SK-N-SH treated with all-trans-retinoic acid at 6 μM for 48 hours (cell line): ENCODE data around the gene JPT1.

Experiments used
- ATAC-seq: fragments of 200-7000 bp; cut with Tn5 transposase; 3 replicates; pipeline ENCODE4 v1.9.1; 2020; ENCODE audit warnings: mild to moderate bottlenecking, moderate library complexity
- BACH2 ChIP-seq: fragments of 250-450 bp; sonication (Bioruptor Pico); IDR thresholded peaks from 2 replicates; pipeline ENCODE4 v1.9.0; 2021; ENCODE audit warnings: mild to moderate bottlenecking, borderline replicate concordance
- GLIS3 ChIP-seq: fragments of 250-450 bp; sonication (Bioruptor Pico); IDR thresholded peaks from 2 replicates; pipeline ENCODE4 v1.5.0; 2020; ENCODE audit warnings: mild to moderate bottlenecking, moderate library complexity
- ISL1 ChIP-seq: fragments of 250-450 bp; sonication (Bioruptor Pico); IDR thresholded peaks from 2 replicates; pipeline ENCODE4 v2.1.2; 2022; ENCODE audit warnings: mild to moderate bottlenecking, moderate library complexity
- OSR1 ChIP-seq: fragments of 250-450 bp; sonication (Bioruptor Pico); IDR thresholded peaks from 2 replicates; pipeline ENCODE4 v1.8.0; 2022; ENCODE audit warnings: moderate library complexity, mild to moderate bottlenecking, inconsistent platforms
- PATZ1 ChIP-seq: fragments of 250-450 bp; sonication (Bioruptor Pico); IDR thresholded peaks from 2 replicates; pipeline ENCODE4 v1.8.0; 2020; ENCODE audit warnings: mild to moderate bottlenecking, moderate library complexity, borderline replicate concordance
- PPARA ChIP-seq: fragments of 250-450 bp; sonication (Bioruptor Pico); IDR thresholded peaks from 2 replicates; pipeline ENCODE4 v1.5.0; 2020; ENCODE audit warnings: mild to moderate bottlenecking, borderline replicate concordance
- RARB ChIP-seq: fragments of 250-450 bp; sonication (Bioruptor Pico); IDR thresholded peaks from 2 replicates; pipeline ENCODE4 v1.8.0; 2021; ENCODE audit warnings: mild to moderate bottlenecking, moderate library complexity
- SNAI2 ChIP-seq: fragments of 250-450 bp; sonication (Bioruptor Pico); IDR thresholded peaks from 2 replicates; pipeline ENCODE4 v1.5.0; 2020; ENCODE audit warnings: mild to moderate bottlenecking, moderate library complexity
- TOX ChIP-seq: fragments of 250-450 bp; sonication (Bioruptor Pico); IDR thresholded peaks from 2 replicates; pipeline ENCODE4 v1.8.0; 2021; ENCODE audit warnings: mild to moderate bottlenecking, moderate library complexity, borderline replicate concordance
- TSHZ2 ChIP-seq: fragments of 250-450 bp; sonication (Bioruptor Pico); IDR thresholded peaks from 2 replicates; pipeline ENCODE4 v1.5.0; 2020; ENCODE audit warnings: mild to moderate bottlenecking, moderate library complexity
- ZFP3 ChIP-seq: fragments of 250-450 bp; sonication (Bioruptor Pico); IDR thresholded peaks from 2 replicates; pipeline ENCODE4 v1.5.0; 2020; ENCODE audit warnings: mild to moderate bottlenecking, moderate library complexity
- ZFP30 ChIP-seq: fragments of 450-650 bp; formaldehyde crosslinking; IDR thresholded peaks from 2 replicates; pipeline ENCODE4 v1.5.0; 2022; ENCODE audit warnings: mild to moderate bottlenecking, moderate library complexity
- ZNF565 ChIP-seq: fragments of 450-650 bp; formaldehyde crosslinking; conservative IDR thresholded peaks from 2 replicates; pipeline ENCODE4 v1.5.0; 2020; ENCODE audit warnings: low read depth, mild to moderate bottlenecking, moderate library complexity
- ZNF70 ChIP-seq: fragments of 450-650 bp; formaldehyde crosslinking; IDR thresholded peaks from 2 replicates; pipeline ENCODE4 v1.5.0; 2020; ENCODE audit warnings: mild to moderate bottlenecking, moderate library complexity
- TF ChIP-seq, protein P1 (sequence below): fragments of 250-450 bp; sonication (Bioruptor Pico); IDR thresholded peaks from 2 replicates; pipeline ENCODE4 v1.8.0; 2021; ENCODE audit warnings: low read depth, mild to moderate bottlenecking, moderate library complexity, borderline replicate concordance

JPT1 gene

GRCh38 chr17:75105126-75106080 lies 48.9 kb downstream of the JPT1 start:
- peak; percentile 86 for ATAC-seq
- no peak for TF ChIP-seq BACH2
- peak; percentile 84; the same call in 1 of the 2 replicates for TF ChIP-seq SNAI2 (CRISPR knock-in tag)

GRCh38 chr17:75103601-75104554 lies 50.4 kb downstream of the JPT1 start:
- peak; percentile 9; the same call in 1 of the 3 replicates for ATAC-seq
- TF ChIP-seq PATZ1 (no peak), PPARA (CRISPR knock-in tag) (no peak), ZFP30 (CRISPR knock-in tag) (no peak), ZNF70 (CRISPR knock-in tag) (no peak), TOX (CRISPR knock-in tag) (no peak), BACH2 (no peak), RARB (CRISPR knock-in tag) (no peak), TSHZ2 (CRISPR knock-in tag) (no peak), ISL1 (CRISPR knock-in tag) (no peak)
- TF ChIP-seq, protein P1, sequence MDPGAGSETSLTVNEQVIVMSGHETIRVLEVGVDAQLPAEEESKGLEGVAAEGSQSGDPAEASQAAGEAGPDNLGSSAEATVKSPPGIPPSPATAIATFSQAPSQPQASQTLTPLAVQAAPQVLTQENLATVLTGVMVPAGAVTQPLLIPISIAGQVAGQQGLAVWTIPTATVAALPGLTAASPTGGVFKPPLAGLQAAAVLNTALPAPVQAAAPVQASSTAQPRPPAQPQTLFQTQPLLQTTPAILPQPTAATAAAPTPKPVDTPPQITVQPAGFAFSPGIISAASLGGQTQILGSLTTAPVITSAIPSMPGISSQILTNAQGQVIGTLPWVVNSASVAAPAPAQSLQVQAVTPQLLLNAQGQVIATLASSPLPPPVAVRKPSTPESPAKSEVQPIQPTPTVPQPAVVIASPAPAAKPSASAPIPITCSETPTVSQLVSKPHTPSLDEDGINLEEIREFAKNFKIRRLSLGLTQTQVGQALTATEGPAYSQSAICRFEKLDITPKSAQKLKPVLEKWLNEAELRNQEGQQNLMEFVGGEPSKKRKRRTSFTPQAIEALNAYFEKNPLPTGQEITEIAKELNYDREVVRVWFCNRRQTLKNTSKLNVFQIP, result no peak

GRCh38 chr17:75102385-75102821 lies 51.9 kb downstream of the JPT1 start:
- ATAC-seq, result no peak
- TF ChIP-seq ZNF565 (CRISPR knock-in tag) (no peak), ZFP3 (CRISPR knock-in tag) (no peak), PATZ1 (no peak), TSHZ2 (CRISPR knock-in tag) (no peak), GLIS3 (CRISPR knock-in tag) (no peak), ZFP30 (CRISPR knock-in tag) (no peak), OSR1 (CRISPR knock-in tag) (no peak)
